Measurements from ENCODE around the gene LINS1. TPM values are rescaled to one million over a fixed set of nuclear protein-coding genes. Genes with fewer than 3 reads are reported as not detected.

Gene LINS1
- total and polyA plus RNA-seq, 2 donors (not counting 1 experiment from before 2014, with no cell fraction given), result 14.3 to 46.4 TPM

DNA sequence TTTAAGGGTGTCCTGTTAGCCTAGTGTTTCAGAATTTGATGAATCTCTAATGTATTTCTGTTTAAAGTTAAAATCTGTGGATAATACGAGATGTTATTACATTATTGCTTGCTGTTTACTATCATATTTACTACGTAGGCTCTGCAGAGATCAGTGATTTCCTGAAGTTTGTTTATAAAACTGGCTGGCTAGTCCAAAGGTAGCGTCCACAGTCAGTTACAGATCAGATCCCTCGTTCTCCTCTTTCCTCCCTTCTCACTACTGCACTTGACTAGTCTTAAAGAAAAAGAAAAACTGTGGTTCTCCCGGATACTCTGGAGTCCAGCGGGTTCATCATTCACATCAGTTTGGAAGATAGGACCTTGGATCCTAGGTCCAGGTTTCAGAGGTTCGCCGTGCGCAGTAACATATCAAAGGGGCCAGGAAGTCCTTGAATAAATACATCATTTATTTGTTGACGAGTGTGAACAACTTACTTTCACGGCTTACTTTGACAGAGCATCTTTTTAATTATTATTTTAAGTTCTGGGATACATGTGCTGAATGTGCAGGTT lies 36.3 kb upstream of the LINS1 start:
- ATAC-seq (ENCODE audit: low read depth), result no peak
- no peaks in the 10 kb centered on the region for H3K4me1 ChIP-seq (ENCODE audit: control insufficient read depth in 2 of 2, insufficient read depth in 2 of 2, low read length in 2 of 2)
- H3K9ac ChIP-seq (ENCODE audit: low read length), result no peak overlapping the region
- Mint-ChIP-seq H3K4me1 (peaks cover 31% of the 10 kb centered on the region), H3K4me3 (no peak overlapping the region), H3K27ac (no peak overlapping the region), H3K9me3 (ENCODE audit: insufficient read depth) (no peaks in the 10 kb centered on the region), H3K27me3 (no peaks in the 10 kb centered on the region)
- intact Hi-C loops (cut with micrococcal nuclease), result no loop called here
- DNase-seq, result no peak
- H4K20me1 ChIP-seq (ENCODE audit: control insufficient read depth, insufficient read depth, low read length, poor library complexity, severe bottlenecking), result peaks cover 68% of the 10 kb centered on the region
- no peak overlapping the region for H3K4me2 ChIP-seq (replicated peaks; ENCODE audit: low read depth, low read length, poor library complexity, severe bottlenecking)
- H3K9me3 ChIP-seq (ENCODE audit: control extremely low read depth in 1 of 3, control insufficient read depth in 2 of 3, insufficient read depth in 1 of 3, low read length in 2 of 3), result no peaks in the 10 kb centered on the region
- peaks cover 0 to 7% of the 10 kb centered on the region in 2 experiments for H3K36me3 ChIP-seq (replicated peaks in 1 of 2; ENCODE audit: control extremely low read depth in 1 of 2, control insufficient read depth in 1 of 2, extremely low read depth in 1 of 2, insufficient read depth in 2 of 2, low read length in 1 of 2)
- 100% methylated on average over 7 of the region's 11 CpGs for WGBS (ENCODE audit: insufficient coverage)
- H3K79me2 ChIP-seq (ENCODE audit: control insufficient read depth, insufficient read depth, low read length), result peaks cover 88% of the 10 kb centered on the region
- H3K27ac ChIP-seq (ENCODE audit: low read length in 2 of 2), result no peak overlapping the region
- ChIA-PET POLR2A (no interaction called here), CTCF (interaction anchor here (0.7 kb wide), 2 partner anchors 21 to 368 kb away, joined by 3 read pairs; no protein-coding TSS in a partner anchor)
- H3K4me3 ChIP-seq (ENCODE audit: control extremely low read depth in 1 of 5, extremely low read depth in 1 of 5, insufficient read depth in 1 of 5, low read depth in 2 of 5, low read length in 4 of 5), result no peak overlapping the region
- no peak overlapping the region for H2AFZ ChIP-seq (ENCODE audit: insufficient read depth, low read depth, low read length, poor library complexity, severe bottlenecking)
- TF ChIP-seq CTCF (IDR thresholded peaks at IDR 0.05) (no peak), EZH2 (IDR thresholded peaks at IDR 0.05; ENCODE audit: borderline replicate concordance, insufficient read depth, low read depth, low read length, poor library complexity, severe bottlenecking) (no peak)
- no peaks in the 10 kb centered on the region for H3K27me3 ChIP-seq (replicated peaks in 1 of 4; ENCODE audit: control extremely low read depth in 1 of 4, control insufficient read depth in 3 of 4, insufficient read depth in 4 of 4, low read length in 3 of 4)

GRCh38 chr15:100635406-100636071 lies 33.6 kb upstream of the LINS1 start:
- H3K4me3 ChIP-seq (ENCODE audit: control extremely low read depth in 1 of 5, extremely low read depth in 1 of 5, insufficient read depth in 1 of 5, low read depth in 2 of 5, low read length in 4 of 5), result no peak overlapping the region
- no peaks in the 10 kb centered on the region for H3K4me1 ChIP-seq (ENCODE audit: control insufficient read depth in 2 of 2, insufficient read depth in 2 of 2, low read length in 2 of 2)
- no peaks in the 10 kb centered on the region for H3K9me3 ChIP-seq (ENCODE audit: control extremely low read depth in 1 of 3, control insufficient read depth in 2 of 3, insufficient read depth in 1 of 3, low read length in 2 of 3)
- H3K36me3 ChIP-seq (replicated peaks in 1 of 2; ENCODE audit: control extremely low read depth in 1 of 2, control insufficient read depth in 1 of 2, extremely low read depth in 1 of 2, insufficient read depth in 2 of 2, low read length in 1 of 2), result peaks cover 0 to 26% of the 10 kb centered on the region in 2 experiments
- H3K79me2 ChIP-seq (ENCODE audit: control insufficient read depth, insufficient read depth, low read length), result peaks cover 89% of the 10 kb centered on the region
- no peak overlapping the region for H3K9ac ChIP-seq (ENCODE audit: low read length)
- H3K4me1 Mint-ChIP-seq, result peaks cover 18% of the 10 kb centered on the region
- peaks cover 69% of the 10 kb centered on the region for H4K20me1 ChIP-seq (ENCODE audit: control insufficient read depth, insufficient read depth, low read length, poor library complexity, severe bottlenecking)
- ATAC-seq (ENCODE audit: low read depth) (no peak), DNase-seq (no peak)
- H3K27me3 Mint-ChIP-seq, result no peaks in the 10 kb centered on the region
- no peak overlapping the region for H3K27ac Mint-ChIP-seq
- no peak overlapping the region for H3K4me2 ChIP-seq (replicated peaks; ENCODE audit: low read depth, low read length, poor library complexity, severe bottlenecking)
- intact Hi-C loops (cut with micrococcal nuclease), result no loop called here
- H3K9me3 Mint-ChIP-seq (ENCODE audit: insufficient read depth), result no peaks in the 10 kb centered on the region
- ChIA-PET CTCF (interaction anchor here (0.6 to 1.4 kb wide), 2 partner anchors 373 to 623 kb away, joined by 3 read pairs; no protein-coding TSS in a partner anchor), POLR2A (no interaction called here)
- 95% methylated on average over 5 of the region's 11 CpGs for WGBS (ENCODE audit: insufficient coverage)
- no peaks in the 10 kb centered on the region for H3K27me3 ChIP-seq (replicated peaks in 1 of 4; ENCODE audit: control extremely low read depth in 1 of 4, control insufficient read depth in 3 of 4, insufficient read depth in 4 of 4, low read length in 3 of 4)
- TF ChIP-seq CTCF (IDR thresholded peaks at IDR 0.05), result no peak
- no peak for TF ChIP-seq EZH2 (IDR thresholded peaks at IDR 0.05; ENCODE audit: borderline replicate concordance, insufficient read depth, low read depth, low read length, poor library complexity, severe bottlenecking)
- no peak overlapping the region for H2AFZ ChIP-seq (ENCODE audit: insufficient read depth, low read depth, low read length, poor library complexity, severe bottlenecking)
- H3K4me3 Mint-ChIP-seq, result no peak overlapping the region
- no peak overlapping the region for H3K27ac ChIP-seq (ENCODE audit: low read length in 2 of 2)
